IPS-NIHi7 (cell line): ENCODE results near the gene FBXO11.
"Not testable (repeated sequence)": the region's sequence is repeated elsewhere in the genome, so short reads cannot be mapped to it uniquely, and the experiment has no call there.

Experiments used
- DNase-seq: peaks from one replicate; pipeline ENCODE4 v3.0.0; 2012; ENCODE audit warnings: mixed read lengths; ENCODE audit errors: extremely low spot score

FBXO11 gene

GRCh38 chr2:47906157-47907038, at the start of gene FBXO11:
FBXO11 (minus strand) TSS chr2:47906498; CDS start chr2:47905720, 778 bp downstream.
- DNase-seq = peak; percentile 92

- DNase-seq = no peak
Observed at GRCh38 chr2:47950340-47951301, 44.3 kb upstream of the FBXO11 start.

GRCh38 chr2:47946593-47946992, 40.3 kb upstream of the FBXO11 start:
- DNase-seq = no peak

- DNase-seq = no peak
Observed at GRCh38 chr2:47945046-47945781, 38.9 kb upstream of the FBXO11 start.

- no peak for DNase-seq
Observed at GRCh38 chr2:47941936-47942335, 35.6 kb upstream of the FBXO11 start.

GRCh38 chr2:47937677-47938076, 31.4 kb upstream of the FBXO11 start:
- no peak for DNase-seq

- DNase-seq = no peak
Observed at GRCh38 chr2:47935071-47935470, 28.8 kb upstream of the FBXO11 start.

GRCh38 chr2:47918043-47918442, 11.7 kb upstream of the FBXO11 start:
- DNase-seq = no peak

- no peak for DNase-seq
Observed at GRCh38 chr2:47917276-47917961, 11.1 kb upstream of the FBXO11 start.

GRCh38 chr2:47916412-47916811, 10.1 kb upstream of the FBXO11 start:
- DNase-seq = no peak

GRCh38 chr2:47910662-47911061, 4.4 kb upstream of the FBXO11 start:
- not testable (repeated sequence) for DNase-seq

GRCh38 chr2:47908682-47909081, 2.4 kb upstream of the FBXO11 start:
- no peak for DNase-seq

GRCh38 chr2:47907039-47907781, 912 bp upstream of the FBXO11 start:
- no peak for DNase-seq

GRCh38 chr2:47905386-47906156, 727 bp downstream of the FBXO11 start:
- DNase-seq = peak; percentile 19

- DNase-seq = no peak
Observed at GRCh38 chr2:47903781-47904490, 2.4 kb downstream of the FBXO11 start.

- DNase-seq = not testable (repeated sequence)
Observed at GRCh38 chr2:47901892-47902291, 4.4 kb downstream of the FBXO11 start.

GRCh38 chr2:47900857-47901256, 5.4 kb downstream of the FBXO11 start:
- DNase-seq = no peak

GRCh38 chr2:47899915-47900816, 6.1 kb downstream of the FBXO11 start:
- DNase-seq = no peak
